ENCODE data around the gene MT3. TPM values are rescaled to one million over a fixed set of nuclear protein-coding genes. Genes with fewer than 3 reads are reported as not detected.
"Not testable (repeated sequence)": the region's sequence is repeated elsewhere in the genome, so short reads cannot be mapped to it uniquely, and the experiment has no call there.

The MT3 gene
- total and polyA plus RNA-seq, 12 donors, result 5.5 to 354 (median 46.4) TPM

GRCh38 chr16:56618138-56618537, 28.8 kb downstream of the MT3 start:
- Histone ChIP-seq H3K9me3 (replicated peaks in 1 of 3) (no peaks in the 10 kb centered on the region), H3K4me3 (no peak overlapping the region), H3K36me3 (replicated peaks in 1 of 2) (no peaks in the 10 kb centered on the region), H3K4me1 (replicated peaks in 1 of 2) (peaks cover 0 to 23% of the 10 kb centered on the region in 2 donors), H3K27me3 (no peaks in the 10 kb centered on the region), H3K27ac (no peak overlapping the region)
- WGBS, 4 donors, result 73 to 78% (median 75%) methylated on average over 5 to 6 of the region's 6 CpGs
- DNase-seq, result no peak
- intact Hi-C loops (cut with DNase I), result no loop called here
- TF ChIP-seq POLR2A (IDR thresholded peaks at IDR 0.05), result no peak
- TF ChIP-seq CTCF (IDR thresholded peaks at IDR 0.05), result no peak

DNA sequence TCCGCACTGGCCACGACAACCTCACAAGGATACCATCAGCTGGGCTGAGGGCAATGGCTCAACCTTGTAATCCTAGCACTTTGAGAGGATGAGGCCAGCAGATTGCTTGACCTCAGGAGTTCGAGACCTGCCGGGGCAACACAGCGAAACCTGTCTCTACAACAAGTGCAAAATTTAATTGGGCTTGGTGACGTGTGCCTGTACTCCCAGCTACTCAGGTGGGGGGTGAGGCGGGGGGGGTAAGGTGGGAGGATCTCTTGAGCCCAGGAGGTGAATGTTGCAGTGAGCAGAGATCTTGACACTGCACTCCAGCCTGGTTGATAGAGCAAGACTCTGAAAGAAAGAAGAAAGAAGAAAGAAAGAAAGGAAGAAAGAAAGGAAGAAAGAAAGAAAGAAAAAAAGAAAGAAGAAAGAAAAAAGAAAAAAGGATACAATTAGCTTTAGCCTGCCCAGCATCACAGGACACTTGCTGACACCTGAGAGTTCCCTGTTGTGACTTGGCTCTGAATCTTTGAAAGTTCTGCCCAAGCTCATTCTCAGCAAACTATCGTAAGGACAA, 31.1 kb downstream of the MT3 start:
- no peak overlapping the region for H3K27ac ChIP-seq
- no peaks in the 10 kb centered on the region for H3K36me3 ChIP-seq (replicated peaks in 1 of 2)
- intact Hi-C loops (cut with DNase I), result no loop called here
- no peak for TF ChIP-seq POLR2A (IDR thresholded peaks at IDR 0.05)
- no peak for TF ChIP-seq CTCF (IDR thresholded peaks at IDR 0.05)
- WGBS, 4 donors, result 76 to 88% (median 81%) methylated on average over 7 to 8 of the region's 8 CpGs
- H3K4me1 ChIP-seq (replicated peaks in 1 of 2), result peaks cover 0 to 23% of the 10 kb centered on the region in 2 donors
- no peak overlapping the region for H3K4me3 ChIP-seq
- no peaks in the 10 kb centered on the region for H3K9me3 ChIP-seq (replicated peaks in 1 of 3)
- no peaks in the 10 kb centered on the region for H3K27me3 ChIP-seq
- DNase-seq, result no peak

DNA sequence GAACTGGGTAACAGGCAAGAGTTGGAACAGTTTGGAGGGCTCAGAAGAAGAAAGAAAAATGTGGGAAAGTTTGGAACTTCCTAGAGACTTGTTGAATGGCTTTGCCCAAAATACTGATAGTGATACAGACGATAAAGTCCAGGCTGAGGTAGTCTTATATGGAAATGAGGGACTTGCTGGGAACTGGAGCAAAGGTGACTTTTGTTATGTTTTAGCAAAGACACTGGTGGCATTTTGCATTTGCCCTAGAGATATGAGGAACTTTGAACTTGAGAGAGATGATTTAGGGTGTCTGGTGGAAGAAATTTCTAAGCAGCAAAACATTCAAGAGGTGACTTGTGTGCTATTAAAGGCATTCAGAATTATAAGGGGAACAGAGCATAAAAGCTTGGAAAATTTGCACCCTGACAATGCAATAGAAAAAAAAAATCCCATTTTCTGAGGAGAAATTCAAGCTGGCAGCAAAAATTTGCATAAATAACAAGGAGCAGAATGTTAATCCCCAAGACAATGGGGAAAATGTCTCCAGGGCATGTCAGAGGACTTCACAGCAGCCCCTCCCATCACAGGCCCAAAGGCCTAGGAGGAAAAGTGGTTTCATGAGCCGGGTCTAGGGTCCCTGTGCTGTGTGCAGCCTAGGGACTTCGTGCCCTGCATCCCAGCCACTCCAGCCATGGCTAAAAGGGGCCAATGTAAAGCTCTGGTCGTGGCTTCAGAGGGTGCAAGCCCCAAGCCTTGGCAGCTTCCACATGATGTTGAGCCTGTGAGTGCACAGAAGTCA, 32.5 kb downstream of the MT3 start:
- intact Hi-C loops (cut with DNase I); H3K36me3 ChIP-seq (replicated peaks in 1 of 2); DNase-seq; H3K9me3 ChIP-seq (replicated peaks in 1 of 3); H3K27me3 ChIP-seq; H3K4me3 ChIP-seq: not testable (repeated sequence)
- Histone ChIP-seq H3K4me1 (replicated peaks in 1 of 2) (peaks cover 9 to 31% of the 10 kb centered on the region in 2 donors), H3K27ac (peak overlapping the region in 2 of 5 donors; percentile 41 to 63)
- 64 to 81% (median 78%) methylated on average over 2 to 4 of the region's 4 CpGs for WGBS, 4 donors

- H3K4me1 ChIP-seq (replicated peaks in 1 of 2), result peaks cover 13 to 23% of the 10 kb centered on the region in 2 donors
- H3K9me3 ChIP-seq (replicated peaks in 1 of 3); DNase-seq; H3K4me3 ChIP-seq; H3K27ac ChIP-seq; intact Hi-C loops (cut with DNase I); H3K27me3 ChIP-seq; H3K36me3 ChIP-seq (replicated peaks in 1 of 2): not testable (repeated sequence)
- WGBS, 4 donors, result 91 to 95% (median 94%) methylated on average over 5 of the region's 5 CpGs
Measured at GRCh38 chr16:56623184-56623583, 33.9 kb downstream of the MT3 start.

DNA sequence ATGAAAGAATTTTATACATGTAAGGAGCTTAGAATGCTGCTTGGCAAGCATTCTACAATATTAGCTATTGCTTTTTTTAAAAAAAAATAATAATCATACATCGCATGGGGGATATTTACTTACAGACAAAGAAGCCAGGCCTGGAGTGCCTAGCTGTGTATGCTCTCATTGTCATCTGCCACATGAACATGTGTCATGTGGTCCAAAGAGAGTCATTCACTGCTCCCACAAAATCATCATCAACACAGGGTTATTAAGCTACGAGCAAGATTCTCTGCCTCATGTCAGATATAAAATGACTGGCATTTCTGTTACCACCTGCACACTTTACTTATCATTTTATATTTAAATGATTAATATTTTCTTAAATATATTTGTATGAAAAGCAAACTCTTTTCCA, 34.3 kb downstream of the MT3 start:
- no peak overlapping the region for H3K4me3 ChIP-seq
- H3K27me3 ChIP-seq, result no peaks in the 10 kb centered on the region
- 93 to 97% (median 95%) methylated on average over 2 of the region's 2 CpGs for WGBS, 4 donors
- DNase-seq, result no peak
- intact Hi-C loops (cut with DNase I), result no loop called here
- H3K27ac ChIP-seq, result no peak overlapping the region
- TF ChIP-seq CTCF (IDR thresholded peaks at IDR 0.05), result no peak
- TF ChIP-seq POLR2A (IDR thresholded peaks at IDR 0.05), result no peak
- H3K36me3 ChIP-seq (replicated peaks in 1 of 2), result no peaks in the 10 kb centered on the region
- no peaks in the 10 kb centered on the region for H3K9me3 ChIP-seq (replicated peaks in 1 of 3)
- H3K4me1 ChIP-seq (replicated peaks in 1 of 2), result peaks cover 13 to 23% of the 10 kb centered on the region in 2 donors
